ENCODE results near the gene EED. TPM values are rescaled to one million over a fixed set of nuclear protein-coding genes. Genes with fewer than 3 reads are reported as not detected.

Gene EED
- total and polyA plus RNA-seq, 9 of the 15 experiments (the other 6 are each of a cell fraction or from before 2014, with no cell fraction given), result 33.0 to 110 (median 55.1) TPM

DNA sequence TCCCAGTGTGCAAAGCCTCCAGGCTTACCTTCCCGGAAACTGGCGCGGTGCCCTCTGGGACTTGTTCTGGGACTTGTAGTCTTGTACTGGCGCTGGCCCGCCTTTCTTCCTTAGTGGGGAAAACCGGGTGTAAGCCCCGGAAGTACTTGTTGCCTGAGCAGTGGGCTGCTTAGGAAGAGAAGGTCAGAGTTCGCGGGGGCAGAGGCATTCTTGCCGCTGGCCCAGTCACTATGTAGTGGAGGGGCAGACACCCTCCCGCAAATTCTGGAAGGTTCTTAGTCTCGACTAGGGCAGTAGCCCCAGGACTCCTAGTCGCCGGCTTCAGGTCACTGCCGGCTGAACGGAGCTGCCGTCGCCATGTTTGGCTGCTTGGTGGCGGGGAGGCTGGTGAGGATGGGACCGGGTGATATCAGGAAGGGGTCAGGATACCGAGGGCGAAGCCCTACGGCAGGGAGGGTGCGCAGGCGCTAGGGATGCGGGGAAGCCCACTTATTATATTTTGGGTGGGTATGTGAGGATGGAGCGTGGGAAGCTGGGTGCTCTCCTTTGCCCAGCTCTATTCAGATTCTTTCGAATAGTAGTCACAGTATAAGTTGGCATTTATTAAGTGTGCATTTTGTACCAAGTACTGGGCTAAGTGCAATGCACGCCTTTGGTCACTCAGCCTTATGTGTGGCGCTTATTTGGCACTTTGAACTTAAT lies 57.7 kb downstream of the EED start, which contains the start of gene HIKESHI (continued):
- TF ChIP-seq, protein P1, sequence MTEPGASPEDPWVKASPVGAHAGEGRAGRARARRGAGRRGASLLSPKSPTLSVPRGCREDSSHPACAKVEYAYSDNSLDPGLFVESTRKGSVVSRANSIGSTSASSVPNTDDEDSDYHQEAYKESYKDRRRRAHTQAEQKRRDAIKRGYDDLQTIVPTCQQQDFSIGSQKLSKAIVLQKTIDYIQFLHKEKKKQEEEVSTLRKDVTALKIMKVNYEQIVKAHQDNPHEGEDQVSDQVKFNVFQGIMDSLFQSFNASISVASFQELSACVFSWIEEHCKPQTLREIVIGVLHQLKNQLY (CRISPR knock-in tag; conservative IDR thresholded peaks at IDR 0.05), result no peak
- TF ChIP-seq, protein P2, sequence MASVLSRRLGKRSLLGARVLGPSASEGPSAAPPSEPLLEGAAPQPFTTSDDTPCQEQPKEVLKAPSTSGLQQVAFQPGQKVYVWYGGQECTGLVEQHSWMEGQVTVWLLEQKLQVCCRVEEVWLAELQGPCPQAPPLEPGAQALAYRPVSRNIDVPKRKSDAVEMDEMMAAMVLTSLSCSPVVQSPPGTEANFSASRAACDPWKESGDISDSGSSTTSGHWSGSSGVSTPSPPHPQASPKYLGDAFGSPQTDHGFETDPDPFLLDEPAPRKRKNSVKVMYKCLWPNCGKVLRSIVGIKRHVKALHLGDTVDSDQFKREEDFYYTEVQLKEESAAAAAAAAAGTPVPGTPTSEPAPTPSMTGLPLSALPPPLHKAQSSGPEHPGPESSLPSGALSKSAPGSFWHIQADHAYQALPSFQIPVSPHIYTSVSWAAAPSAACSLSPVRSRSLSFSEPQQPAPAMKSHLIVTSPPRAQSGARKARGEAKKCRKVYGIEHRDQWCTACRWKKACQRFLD (CRISPR knock-in tag; IDR thresholded peaks at IDR 0.05), result peak; percentile 97
- TF ChIP-seq EGR1 (conservative IDR thresholded peaks at IDR 0.05), result peak; percentile 65
- TF ChIP-seq, protein P3, sequence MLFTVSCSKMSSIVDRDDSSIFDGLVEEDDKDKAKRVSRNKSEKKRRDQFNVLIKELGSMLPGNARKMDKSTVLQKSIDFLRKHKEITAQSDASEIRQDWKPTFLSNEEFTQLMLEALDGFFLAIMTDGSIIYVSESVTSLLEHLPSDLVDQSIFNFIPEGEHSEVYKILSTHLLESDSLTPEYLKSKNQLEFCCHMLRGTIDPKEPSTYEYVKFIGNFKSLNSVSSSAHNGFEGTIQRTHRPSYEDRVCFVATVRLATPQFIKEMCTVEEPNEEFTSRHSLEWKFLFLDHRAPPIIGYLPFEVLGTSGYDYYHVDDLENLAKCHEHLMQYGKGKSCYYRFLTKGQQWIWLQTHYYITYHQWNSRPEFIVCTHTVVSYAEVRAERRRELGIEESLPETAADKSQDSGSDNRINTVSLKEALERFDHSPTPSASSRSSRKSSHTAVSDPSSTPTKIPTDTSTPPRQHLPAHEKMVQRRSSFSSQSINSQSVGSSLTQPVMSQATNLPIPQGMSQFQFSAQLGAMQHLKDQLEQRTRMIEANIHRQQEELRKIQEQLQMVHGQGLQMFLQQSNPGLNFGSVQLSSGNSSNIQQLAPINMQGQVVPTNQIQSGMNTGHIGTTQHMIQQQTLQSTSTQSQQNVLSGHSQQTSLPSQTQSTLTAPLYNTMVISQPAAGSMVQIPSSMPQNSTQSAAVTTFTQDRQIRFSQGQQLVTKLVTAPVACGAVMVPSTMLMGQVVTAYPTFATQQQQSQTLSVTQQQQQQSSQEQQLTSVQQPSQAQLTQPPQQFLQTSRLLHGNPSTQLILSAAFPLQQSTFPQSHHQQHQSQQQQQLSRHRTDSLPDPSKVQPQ (CRISPR knock-in tag; IDR thresholded peaks at IDR 0.05; ENCODE audit: borderline replicate concordance), result no peak
- no peak for TF ChIP-seq CHD2 (IDR thresholded peaks at IDR 0.05; ENCODE audit: low read depth, low read length)
- TF ChIP-seq ZNF316 (IDR thresholded peaks at IDR 0.05), result no peak
- peak; percentile 99 for TF ChIP-seq ZNF644 (tag; IDR thresholded peaks at IDR 0.05; ENCODE audit: low read depth)
- peak; percentile 63 for TF ChIP-seq HDAC2 (IDR thresholded peaks at IDR 0.05)
- TF ChIP-seq, protein P4, sequence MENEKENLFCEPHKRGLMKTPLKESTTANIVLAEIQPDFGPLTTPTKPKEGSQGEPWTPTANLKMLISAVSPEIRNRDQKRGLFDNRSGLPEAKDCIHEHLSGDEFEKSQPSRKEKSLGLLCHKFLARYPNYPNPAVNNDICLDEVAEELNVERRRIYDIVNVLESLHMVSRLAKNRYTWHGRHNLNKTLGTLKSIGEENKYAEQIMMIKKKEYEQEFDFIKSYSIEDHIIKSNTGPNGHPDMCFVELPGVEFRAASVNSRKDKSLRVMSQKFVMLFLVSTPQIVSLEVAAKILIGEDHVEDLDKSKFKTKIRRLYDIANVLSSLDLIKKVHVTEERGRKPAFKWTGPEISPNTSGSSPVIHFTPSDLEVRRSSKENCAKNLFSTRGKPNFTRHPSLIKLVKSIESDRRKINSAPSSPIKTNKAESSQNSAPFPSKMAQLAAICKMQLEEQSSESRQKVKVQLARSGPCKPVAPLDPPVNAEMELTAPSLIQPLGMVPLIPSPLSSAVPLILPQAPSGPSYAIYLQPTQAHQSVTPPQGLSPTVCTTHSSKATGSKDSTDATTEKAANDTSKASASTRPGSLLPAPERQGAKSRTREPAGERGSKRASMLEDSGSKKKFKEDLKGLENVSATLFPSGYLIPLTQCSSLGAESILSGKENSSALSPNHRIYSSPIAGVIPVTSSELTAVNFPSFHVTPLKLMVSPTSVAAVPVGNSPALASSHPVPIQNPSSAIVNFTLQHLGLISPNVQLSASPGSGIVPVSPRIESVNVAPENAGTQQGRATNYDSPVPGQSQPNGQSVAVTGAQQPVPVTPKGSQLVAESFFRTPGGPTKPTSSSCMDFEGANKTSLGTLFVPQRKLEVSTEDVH (IDR thresholded peaks at IDR 0.05; ENCODE audit: low read depth, partially characterized antibody), result peak; percentile 78
- TF ChIP-seq ZBTB17 (CRISPR knock-in tag; IDR thresholded peaks at IDR 0.05), result peak; percentile 62; the same call in 1 of the 2 replicates
- peak; percentile 62 for TF ChIP-seq HNRNPLL (IDR thresholded peaks at IDR 0.05; ENCODE audit: low read depth, low read length, poor library complexity, severe bottlenecking)
- TF ChIP-seq, protein P5, sequence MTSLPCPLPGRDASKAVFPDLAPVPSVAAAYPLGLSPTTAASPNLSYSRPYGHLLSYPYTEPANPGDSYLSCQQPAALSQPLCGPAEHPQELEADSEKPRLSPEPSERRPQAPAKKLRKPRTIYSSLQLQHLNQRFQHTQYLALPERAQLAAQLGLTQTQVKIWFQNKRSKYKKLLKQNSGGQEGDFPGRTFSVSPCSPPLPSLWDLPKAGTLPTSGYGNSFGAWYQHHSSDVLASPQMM (CRISPR knock-in tag; IDR thresholded peaks at IDR 0.05), result no peak
- TF ChIP-seq, protein P6, sequence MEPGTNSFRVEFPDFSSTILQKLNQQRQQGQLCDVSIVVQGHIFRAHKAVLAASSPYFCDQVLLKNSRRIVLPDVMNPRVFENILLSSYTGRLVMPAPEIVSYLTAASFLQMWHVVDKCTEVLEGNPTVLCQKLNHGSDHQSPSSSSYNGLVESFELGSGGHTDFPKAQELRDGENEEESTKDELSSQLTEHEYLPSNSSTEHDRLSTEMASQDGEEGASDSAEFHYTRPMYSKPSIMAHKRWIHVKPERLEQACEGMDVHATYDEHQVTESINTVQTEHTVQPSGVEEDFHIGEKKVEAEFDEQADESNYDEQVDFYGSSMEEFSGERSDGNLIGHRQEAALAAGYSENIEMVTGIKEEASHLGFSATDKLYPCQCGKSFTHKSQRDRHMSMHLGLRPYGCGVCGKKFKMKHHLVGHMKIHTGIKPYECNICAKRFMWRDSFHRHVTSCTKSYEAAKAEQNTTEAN (CRISPR knock-in tag; IDR thresholded peaks at IDR 0.05), result 0 out of 2 replicates have a peak, but pooled peaks have one; percentile 41
- TF ChIP-seq DACH1 (IDR thresholded peaks at IDR 0.05; ENCODE audit: partially characterized antibody), result no peak
- TF ChIP-seq MXD1 (CRISPR knock-in tag; IDR thresholded peaks at IDR 0.05; ENCODE audit: borderline replicate concordance, poor library complexity, severe bottlenecking), result no peak
- no peak for TF ChIP-seq GTF2A2 (tag; IDR thresholded peaks at IDR 0.05)
- no peak for TF ChIP-seq ZNF436 (CRISPR knock-in tag; IDR thresholded peaks at IDR 0.05)
